ENCODE data around the gene ATF7. TPM values are rescaled to one million over a fixed set of nuclear protein-coding genes. Genes with fewer than 3 reads are reported as not detected.
A peak's percentile ranks its signal among the peaks of the same experiment; 100 is the strongest.

Gene ATF7
- polyA plus RNA-seq, 2 of the 4 experiments (the other 2 are of a cell fraction): 22.9 to 38.9 TPM

DNA sequence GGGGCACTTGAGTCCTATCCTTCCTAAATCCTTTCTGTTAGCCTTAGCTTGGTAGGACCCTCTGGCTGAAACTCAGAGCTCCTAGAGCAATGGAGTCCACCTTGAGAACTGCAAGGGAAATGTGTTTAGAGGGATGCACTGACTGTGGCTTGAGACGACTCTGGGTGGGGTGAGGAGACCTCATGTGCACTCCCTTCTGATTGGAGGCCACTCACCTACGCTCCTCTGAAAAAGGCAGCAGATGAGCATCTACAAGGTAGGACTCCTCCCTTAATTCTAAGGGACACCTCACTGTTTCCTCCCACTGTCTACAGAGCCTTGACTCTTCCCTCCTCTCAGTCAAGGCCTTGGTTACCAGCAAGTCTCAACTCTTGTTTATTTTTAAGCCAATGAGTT, 127.9 kb downstream of the ATF7 start:
- 90% methylated on average over 2 of the region's 2 CpGs for WGBS (ENCODE audit: missing lambda C conversion rate)
- TF ChIP-seq, protein P1, sequence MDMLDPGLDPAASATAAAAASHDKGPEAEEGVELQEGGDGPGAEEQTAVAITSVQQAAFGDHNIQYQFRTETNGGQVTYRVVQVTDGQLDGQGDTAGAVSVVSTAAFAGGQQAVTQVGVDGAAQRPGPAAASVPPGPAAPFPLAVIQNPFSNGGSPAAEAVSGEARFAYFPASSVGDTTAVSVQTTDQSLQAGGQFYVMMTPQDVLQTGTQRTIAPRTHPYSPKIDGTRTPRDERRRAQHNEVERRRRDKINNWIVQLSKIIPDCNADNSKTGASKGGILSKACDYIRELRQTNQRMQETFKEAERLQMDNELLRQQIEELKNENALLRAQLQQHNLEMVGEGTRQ (IDR thresholded peaks at IDR 0.05): no peak
- TF ChIP-seq, protein P2, sequence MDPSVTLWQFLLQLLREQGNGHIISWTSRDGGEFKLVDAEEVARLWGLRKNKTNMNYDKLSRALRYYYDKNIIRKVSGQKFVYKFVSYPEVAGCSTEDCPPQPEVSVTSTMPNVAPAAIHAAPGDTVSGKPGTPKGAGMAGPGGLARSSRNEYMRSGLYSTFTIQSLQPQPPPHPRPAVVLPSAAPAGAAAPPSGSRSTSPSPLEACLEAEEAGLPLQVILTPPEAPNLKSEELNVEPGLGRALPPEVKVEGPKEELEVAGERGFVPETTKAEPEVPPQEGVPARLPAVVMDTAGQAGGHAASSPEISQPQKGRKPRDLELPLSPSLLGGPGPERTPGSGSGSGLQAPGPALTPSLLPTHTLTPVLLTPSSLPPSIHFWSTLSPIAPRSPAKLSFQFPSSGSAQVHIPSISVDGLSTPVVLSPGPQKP (IDR thresholded peaks at IDR 0.05; ENCODE audit: low read depth, low read length): no peak
- TF ChIP-seq HOXB13 (CRISPR knock-in tag; IDR thresholded peaks at IDR 0.05; ENCODE audit: low read depth) (no peak), TFCP2L1 (CRISPR knock-in tag; IDR thresholded peaks at IDR 0.05) (no peak), GATA3 (IDR thresholded peaks at IDR 0.05; ENCODE audit: borderline replicate concordance) (no peak), RFX5 (IDR thresholded peaks at IDR 0.05) (no peak), ZNF302 (CRISPR knock-in tag; IDR thresholded peaks at IDR 0.05) (no peak), HOXA7 (CRISPR knock-in tag; IDR thresholded peaks at IDR 0.05) (no peak), POLR2AphosphoS2 (conservative IDR thresholded peaks at IDR 0.05; ENCODE audit: low read length) (no peak), BCL3 (IDR thresholded peaks at IDR 0.05) (no peak), SREBF2 (IDR thresholded peaks at IDR 0.05) (no peak), EHF (CRISPR knock-in tag; IDR thresholded peaks at IDR 0.05) (no peak), RCOR1 (IDR thresholded peaks at IDR 0.05; ENCODE audit: low read depth, low read length) (no peak), HES2 (IDR thresholded peaks at IDR 0.05) (no peak), CBX8 (IDR thresholded peaks at IDR 0.05) (no peak)
- TF ChIP-seq, protein P3, sequence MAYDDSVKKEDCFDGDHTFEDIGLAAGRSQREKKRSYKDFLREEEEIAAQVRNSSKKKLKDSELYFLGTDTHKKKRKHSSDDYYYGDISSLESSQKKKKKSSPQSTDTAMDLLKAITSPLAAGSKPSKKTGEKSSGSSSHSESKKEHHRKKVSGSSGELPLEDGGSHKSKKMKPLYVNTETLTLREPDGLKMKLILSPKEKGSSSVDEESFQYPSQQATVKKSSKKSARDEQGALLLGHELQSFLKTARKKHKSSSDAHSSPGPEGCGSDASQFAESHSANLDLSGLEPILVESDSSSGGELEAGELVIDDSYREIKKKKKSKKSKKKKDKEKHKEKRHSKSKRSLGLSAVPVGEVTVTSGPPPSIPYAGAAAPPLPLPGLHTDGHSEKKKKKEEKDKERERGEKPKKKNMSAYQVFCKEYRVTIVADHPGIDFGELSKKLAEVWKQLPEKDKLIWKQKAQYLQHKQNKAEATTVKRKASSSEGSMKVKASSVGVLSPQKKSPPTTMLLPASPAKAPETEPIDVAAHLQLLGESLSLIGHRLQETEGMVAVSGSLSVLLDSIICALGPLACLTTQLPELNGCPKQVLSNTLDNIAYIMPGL (CRISPR knock-in tag; IDR thresholded peaks at IDR 0.05; ENCODE audit: borderline replicate concordance): no peak
- TF ChIP-seq, protein P4, sequence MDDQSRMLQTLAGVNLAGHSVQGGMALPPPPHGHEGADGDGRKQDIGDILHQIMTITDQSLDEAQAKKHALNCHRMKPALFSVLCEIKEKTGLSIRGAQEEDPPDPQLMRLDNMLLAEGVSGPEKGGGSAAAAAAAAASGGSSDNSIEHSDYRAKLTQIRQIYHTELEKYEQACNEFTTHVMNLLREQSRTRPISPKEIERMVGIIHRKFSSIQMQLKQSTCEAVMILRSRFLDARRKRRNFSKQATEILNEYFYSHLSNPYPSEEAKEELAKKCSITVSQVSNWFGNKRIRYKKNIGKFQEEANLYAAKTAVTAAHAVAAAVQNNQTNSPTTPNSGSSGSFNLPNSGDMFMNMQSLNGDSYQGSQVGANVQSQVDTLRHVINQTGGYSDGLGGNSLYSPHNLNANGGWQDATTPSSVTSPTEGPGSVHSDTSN (IDR thresholded peaks at IDR 0.05): no peak
- Histone ChIP-seq H3K27ac (peak overlapping the region; percentile 94 to 96), H3K9me3 (no peaks in the 10 kb centered on the region), H3K4me2 (peak overlapping the region; percentile 97), H3K4me3 (peak overlapping the region; percentile 64), H3K4me1 (peaks cover 54% of the 10 kb centered on the region)
- ATAC-seq: no peak
- no peak for FAIRE-seq
- DNase-seq (ENCODE audit: low read depth in 1 of 2, low spot score in 1 of 2): no peak
- ChIA-PET CTCF (interaction anchor here (0.7 to 8.4 kb wide), 6 partner anchors 9 to 176 kb away, joined by 4 to 53 read pairs (median 8); partner anchors contain the start of genes AAAS and NPFF), POLR2A (interaction anchor here (0.7 kb wide), 1 partner anchor 277 kb away, joined by 3 read pairs; no protein-coding TSS in a partner anchor)

DNA sequence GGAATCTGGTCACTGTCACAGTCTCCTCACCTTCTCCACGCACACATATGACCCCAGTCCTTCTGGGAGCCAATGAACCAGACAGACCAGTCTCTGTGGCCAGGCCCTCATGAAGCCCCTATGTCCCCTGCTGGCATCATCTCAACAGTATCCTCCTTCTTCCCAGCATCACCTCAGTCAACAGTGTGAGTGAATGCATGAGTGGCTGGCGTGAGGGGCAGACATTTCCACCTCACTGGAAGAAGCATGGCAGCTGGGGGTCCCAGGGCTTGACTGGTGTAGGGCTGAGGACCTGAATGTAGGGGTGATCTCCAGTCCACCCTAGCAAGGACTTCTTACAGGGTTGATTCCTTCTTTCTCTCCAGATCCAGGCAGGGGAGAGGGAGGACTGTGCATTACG, 128.7 kb downstream of the ATF7 start:
- FAIRE-seq (no peak), ATAC-seq (no peak), DNase-seq (ENCODE audit: low read depth in 1 of 2, low spot score in 1 of 2) (no peak)
- POLR2A ChIA-PET: no interaction called here
- Histone ChIP-seq H3K9me3 (no peaks in the 10 kb centered on the region), H3K4me3 (no peak overlapping the region), H3K27ac (peak overlapping the region in 1 of 2 experiments; percentile 96; a peak in 1 of 6 replicates), H3K4me2 (peak overlapping the region; percentile 56; the same call in 2 of the 3 replicates), H3K4me1 (peaks cover 52% of the 10 kb centered on the region)
- 96% methylated on average over 3 of the region's 3 CpGs for WGBS (ENCODE audit: missing lambda C conversion rate)
- CTCF ChIA-PET: interaction anchor here (1.8 to 8.4 kb wide), 4 partner anchors 9 to 145 kb away, joined by 5 to 53 read pairs (median 8); partner anchors contain the start of gene NPFF
- TF ChIP-seq, protein P4 (IDR thresholded peaks at IDR 0.05): no peak
- no peak for TF ChIP-seq ZFP36 (IDR thresholded peaks at IDR 0.05; ENCODE audit: borderline replicate concordance, partially characterized antibody)
- no peak for TF ChIP-seq MAFK (IDR thresholded peaks at IDR 0.05; ENCODE audit: partially characterized antibody)
- TF ChIP-seq, protein P5, sequence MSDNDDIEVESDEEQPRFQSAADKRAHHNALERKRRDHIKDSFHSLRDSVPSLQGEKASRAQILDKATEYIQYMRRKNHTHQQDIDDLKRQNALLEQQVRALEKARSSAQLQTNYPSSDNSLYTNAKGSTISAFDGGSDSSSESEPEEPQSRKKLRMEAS (IDR thresholded peaks at IDR 0.05): no peak
- TF ChIP-seq SMC3 (IDR thresholded peaks at IDR 0.05): no peak
- TF ChIP-seq, protein P1 (IDR thresholded peaks at IDR 0.05): no peak
- TF ChIP-seq EHF (CRISPR knock-in tag; IDR thresholded peaks at IDR 0.05): no peak
- TF ChIP-seq ZSCAN20 (CRISPR knock-in tag; IDR thresholded peaks at IDR 0.05): no peak
- TF ChIP-seq PHF8 (IDR thresholded peaks at IDR 0.05; ENCODE audit: borderline replicate concordance, low read depth): no peak
- TF ChIP-seq, protein P6, sequence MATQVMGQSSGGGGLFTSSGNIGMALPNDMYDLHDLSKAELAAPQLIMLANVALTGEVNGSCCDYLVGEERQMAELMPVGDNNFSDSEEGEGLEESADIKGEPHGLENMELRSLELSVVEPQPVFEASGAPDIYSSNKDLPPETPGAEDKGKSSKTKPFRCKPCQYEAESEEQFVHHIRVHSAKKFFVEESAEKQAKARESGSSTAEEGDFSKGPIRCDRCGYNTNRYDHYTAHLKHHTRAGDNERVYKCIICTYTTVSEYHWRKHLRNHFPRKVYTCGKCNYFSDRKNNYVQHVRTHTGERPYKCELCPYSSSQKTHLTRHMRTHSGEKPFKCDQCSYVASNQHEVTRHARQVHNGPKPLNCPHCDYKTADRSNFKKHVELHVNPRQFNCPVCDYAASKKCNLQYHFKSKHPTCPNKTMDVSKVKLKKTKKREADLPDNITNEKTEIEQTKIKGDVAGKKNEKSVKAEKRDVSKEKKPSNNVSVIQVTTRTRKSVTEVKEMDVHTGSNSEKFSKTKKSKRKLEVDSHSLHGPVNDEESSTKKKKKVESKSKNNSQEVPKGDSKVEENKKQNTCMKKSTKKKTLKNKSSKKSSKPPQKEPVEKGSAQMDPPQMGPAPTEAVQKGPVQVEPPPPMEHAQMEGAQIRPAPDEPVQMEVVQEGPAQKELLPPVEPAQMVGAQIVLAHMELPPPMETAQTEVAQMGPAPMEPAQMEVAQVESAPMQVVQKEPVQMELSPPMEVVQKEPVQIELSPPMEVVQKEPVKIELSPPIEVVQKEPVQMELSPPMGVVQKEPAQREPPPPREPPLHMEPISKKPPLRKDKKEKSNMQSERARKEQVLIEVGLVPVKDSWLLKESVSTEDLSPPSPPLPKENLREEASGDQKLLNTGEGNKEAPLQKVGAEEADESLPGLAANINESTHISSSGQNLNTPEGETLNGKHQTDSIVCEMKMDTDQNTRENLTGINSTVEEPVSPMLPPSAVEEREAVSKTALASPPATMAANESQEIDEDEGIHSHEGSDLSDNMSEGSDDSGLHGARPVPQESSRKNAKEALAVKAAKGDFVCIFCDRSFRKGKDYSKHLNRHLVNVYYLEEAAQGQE (IDR thresholded peaks at IDR 0.05): no peak
- TF ChIP-seq SREBF2 (IDR thresholded peaks at IDR 0.05): no peak
